Lower leg skin (tissue), 4 donors: ENCODE data around the gene BIRC2. TPM values are rescaled to one million over a fixed set of nuclear protein-coding genes. Genes with fewer than 3 reads are reported as not detected.

ENCODE experiments used
- DNase-seq, 2 donors: peaks; one replicate each; pipeline ENCODE4 v3.0.0-alpha.2; 2019; ENCODE audit warnings: low spot score in 2 of 2
- H3K4me3 ChIP-seq: fragments of 200-600 bp; sonication (generic); 2 replicates; pipeline ENCODE4 v1.5.1; 2017; ENCODE audit warnings: mild to moderate bottlenecking, low read depth; ENCODE audit not compliant: poor library complexity, severe bottlenecking
- POLR2A ChIP-seq, 2 donors: fragments of 450-650 bp; IDR thresholded peaks; one replicate each; pipeline ENCODE4 v1.6.1; 2016 to 2017; ENCODE audit warnings: antibody characterized with exemption in 2 of 2, mild to moderate bottlenecking in 1 of 2, moderate library complexity in 1 of 2
- WGBS, 2 donors: methylation state at CpG; one replicate each; pipeline ENCODE4 v1.1.5; 2018; 5-methylcytosine and 5-hydroxymethylcytosine counted together
- intact Hi-C: fragments of 100-400 bp; cut with DNase I; formaldehyde crosslinking; loops from one replicate; pipeline ENCODE4 v1.15.0; 2023; ENCODE audit warnings: low total_unique reads
- total RNA-seq, 4 donors: library from RNA; depleted of rRNA; stranded (reverse); fragments of >200 nt; gene quantifications; one replicate each; pipeline ENCODE4 v1.1.0, GENCODE V29; 2016
- TF ChIP-seq, protein P1 (sequence below), 3 donors: fragments of 450-650 bp; IDR thresholded peaks; one replicate each; pipeline ENCODE4 v1.5.1; 2016; ENCODE audit warnings: antibody characterized with exemption in 3 of 3, mild to moderate bottlenecking in 3 of 3, moderate library complexity in 2 of 3

The BIRC2 gene
- total RNA-seq, 4 donors from 2014 or later = 39.3 to 49.3 (median 42.5) TPM

DNA sequence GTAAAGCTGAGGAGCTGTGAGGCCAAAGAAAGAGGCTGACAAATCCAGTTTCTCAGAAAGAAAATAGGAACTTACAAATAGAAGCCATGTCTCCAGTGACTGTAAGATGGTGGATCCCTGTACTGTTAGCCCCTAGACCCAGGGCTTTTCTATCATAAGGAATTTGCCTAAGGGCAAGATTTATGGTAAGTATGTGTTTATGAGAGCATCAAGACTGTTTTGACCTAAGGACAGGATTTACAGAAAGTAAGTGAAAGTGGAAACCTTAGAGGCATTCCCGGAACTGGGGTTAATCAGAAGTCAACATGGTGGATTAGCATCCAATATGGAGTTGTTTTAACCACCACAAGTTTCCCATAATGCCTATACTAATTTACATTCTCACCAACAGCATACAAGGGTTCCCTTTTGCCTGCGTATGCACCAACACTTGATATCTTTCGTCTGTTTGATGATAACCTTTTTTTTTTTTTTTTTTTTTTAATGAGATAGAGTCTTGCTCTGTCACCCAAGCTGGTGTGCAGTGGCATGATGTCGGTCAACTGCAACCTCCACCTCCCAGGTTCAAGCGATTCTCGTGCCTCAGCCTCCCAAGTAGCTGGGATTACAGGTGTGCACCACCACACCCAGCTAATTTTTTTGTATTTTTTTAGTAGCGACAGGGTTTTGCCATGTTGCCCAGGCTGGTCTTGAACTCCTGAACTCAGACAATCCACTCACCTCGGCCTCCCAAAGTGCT is 40.2 kb downstream of the BIRC2 start:
- WGBS, 2 donors = 83 to 85% methylated on average over 8 of the region's 8 CpGs
- DNase-seq = no peak
- intact Hi-C loops = no loop called here

GRCh38 chr11:102389253-102389652 is 42.2 kb downstream of the BIRC2 start:
- WGBS, 2 donors = 90 to 91% methylated on average over 4 of the region's 4 CpGs
- TF ChIP-seq POLR2A (IDR thresholded peaks at IDR 0.05) = no peak
- H3K4me3 ChIP-seq = no peak overlapping the region
- intact Hi-C loops = no loop called here
- no peak for DNase-seq

More for the DNA sequence above, 40.2 kb downstream of the BIRC2 start:
- TF ChIP-seq, protein P1, sequence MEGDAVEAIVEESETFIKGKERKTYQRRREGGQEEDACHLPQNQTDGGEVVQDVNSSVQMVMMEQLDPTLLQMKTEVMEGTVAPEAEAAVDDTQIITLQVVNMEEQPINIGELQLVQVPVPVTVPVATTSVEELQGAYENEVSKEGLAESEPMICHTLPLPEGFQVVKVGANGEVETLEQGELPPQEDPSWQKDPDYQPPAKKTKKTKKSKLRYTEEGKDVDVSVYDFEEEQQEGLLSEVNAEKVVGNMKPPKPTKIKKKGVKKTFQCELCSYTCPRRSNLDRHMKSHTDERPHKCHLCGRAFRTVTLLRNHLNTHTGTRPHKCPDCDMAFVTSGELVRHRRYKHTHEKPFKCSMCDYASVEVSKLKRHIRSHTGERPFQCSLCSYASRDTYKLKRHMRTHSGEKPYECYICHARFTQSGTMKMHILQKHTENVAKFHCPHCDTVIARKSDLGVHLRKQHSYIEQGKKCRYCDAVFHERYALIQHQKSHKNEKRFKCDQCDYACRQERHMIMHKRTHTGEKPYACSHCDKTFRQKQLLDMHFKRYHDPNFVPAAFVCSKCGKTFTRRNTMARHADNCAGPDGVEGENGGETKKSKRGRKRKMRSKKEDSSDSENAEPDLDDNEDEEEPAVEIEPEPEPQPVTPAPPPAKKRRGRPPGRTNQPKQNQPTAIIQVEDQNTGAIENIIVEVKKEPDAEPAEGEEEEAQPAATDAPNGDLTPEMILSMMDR (IDR thresholded peaks at IDR 0.05) = no peak
- TF ChIP-seq POLR2A (IDR thresholded peaks at IDR 0.05) = no peak
- no peak overlapping the region for H3K4me3 ChIP-seq

- DNase-seq = peak in 1 of 2 donors; percentile 49
- no peak for TF ChIP-seq POLR2A (IDR thresholded peaks at IDR 0.05)
- TF ChIP-seq, protein P1 (IDR thresholded peaks at IDR 0.05) = peak in 1 of 3 donors; percentile 38
- intact Hi-C loops = no loop called here
- no peak overlapping the region for H3K4me3 ChIP-seq
- WGBS, 2 donors = 74 to 78% methylated on average over 12 of the region's 12 CpGs
Observed at GRCh38 chr11:102390667-102391465, 43.9 kb downstream of the BIRC2 start.

GRCh38 chr11:102391549-102392237 is 44.7 kb downstream of the BIRC2 start:
- TF ChIP-seq POLR2A (IDR thresholded peaks at IDR 0.05) = no peak
- TF ChIP-seq, protein P1 (IDR thresholded peaks at IDR 0.05) = no peak
- 91 to 96% methylated on average over 4 of the region's 4 CpGs for WGBS, 2 donors
- no peak overlapping the region for H3K4me3 ChIP-seq
- intact Hi-C loops = no loop called here
- DNase-seq = no peak

- TF ChIP-seq POLR2A (IDR thresholded peaks at IDR 0.05) = no peak
- TF ChIP-seq, protein P1 (IDR thresholded peaks at IDR 0.05) = no peak
- intact Hi-C loops = no loop called here
- no peak overlapping the region for H3K4me3 ChIP-seq
- no peak for DNase-seq
- 100% methylated on average over 2 of the region's 2 CpGs for WGBS, 2 donors
Observed at GRCh38 chr11:102393272-102393730, 46.3 kb downstream of the BIRC2 start.
